Activated CD4-positive, alpha-beta T cell treated with anti-CD3 and anti-CD28 coated beads for 24 hours (primary cell): ENCODE measurements around the gene KSR2.

Source experiments
- DNase-seq, 2 donors: peaks; one replicate each; pipeline ENCODE4 v3.0.0-alpha.2; 2020; ENCODE audit warnings: low read depth in 2 of 2

Gene KSR2

DNA sequence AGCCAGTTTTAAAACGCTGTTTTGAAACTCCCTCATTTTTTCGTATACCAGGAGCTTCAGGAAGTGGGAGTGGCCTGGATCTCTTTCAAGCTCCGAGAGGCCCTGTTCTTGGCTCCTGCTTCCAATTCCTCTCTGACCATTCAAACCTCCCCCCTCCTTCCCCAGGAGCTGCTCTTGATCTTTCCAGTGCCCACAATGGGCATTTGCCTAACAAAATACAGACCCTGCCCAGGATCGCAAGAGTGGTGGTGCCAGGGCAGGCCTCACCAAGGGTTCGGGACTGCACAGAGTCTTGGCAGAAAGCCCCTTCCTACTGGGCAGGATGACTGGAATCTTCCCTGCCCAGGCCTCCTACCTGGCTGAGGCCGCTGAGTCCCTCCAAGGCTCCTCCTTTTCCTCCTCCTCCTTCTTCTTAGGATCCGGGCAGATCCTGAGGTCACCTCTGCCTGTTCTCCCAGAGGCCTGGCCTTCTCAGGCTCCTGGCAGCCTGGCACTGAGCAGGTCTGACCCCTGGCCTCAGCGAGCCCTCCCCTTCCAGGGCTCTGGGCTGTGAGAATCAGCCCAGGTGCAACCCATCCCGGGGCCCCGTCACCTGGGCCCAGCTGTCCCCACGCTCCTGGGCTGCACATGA, 560.5 kb downstream of the KSR2 start:
- no peak for DNase-seq

GRCh38 chr12:117404940-117405339, 563.9 kb downstream of the KSR2 start:
- DNase-seq, result no peak

- DNase-seq, result no peak
These were observed 564.5 kb downstream of the KSR2 start for GRCh38 chr12:117404203-117404853.

GRCh38 chr12:117403586-117404139, 565.1 kb downstream of the KSR2 start:
- DNase-seq, result no peak
